Mesendoderm (in vitro differentiated cells): Measurements from ENCODE around the gene RNF123.

Experiments used
- DNase-seq: peaks from one replicate; pipeline ENCODE4 v3.0.0; 2013
- H2AK5ac ChIP-seq: 2 replicates; pipeline ENCODE4 v1.6.1; 2013; ENCODE audit warnings: low read length, inconsistent platforms
- H2BK120ac ChIP-seq: 2 replicates; pipeline ENCODE4 v1.6.1; 2013; ENCODE audit warnings: low read depth, mild to moderate bottlenecking, low read length, moderate library complexity, mixed read lengths
- H2BK15ac ChIP-seq: replicated peaks from 2 replicates; pipeline ENCODE4 v1.6.1; 2013; ENCODE audit warnings: low read depth, mild to moderate bottlenecking, moderate library complexity
- H2BK5ac ChIP-seq: 2 replicates; pipeline ENCODE4 v1.6.1; 2013; ENCODE audit warnings: low read length, inconsistent platforms
- H3K18ac ChIP-seq: 2 replicates; pipeline ENCODE4 v1.6.1; 2013; ENCODE audit warnings: mild to moderate bottlenecking, low read length, mixed read lengths
- H3K23ac ChIP-seq: one replicate; pipeline ENCODE4 v1.6.1; 2013; ENCODE audit warnings: low read length
- H3K27ac ChIP-seq: 2 replicates; pipeline ENCODE4 v1.5.1; 2013; ENCODE audit warnings: low read depth, mild to moderate bottlenecking, inconsistent platforms, low read length, moderate library complexity
- H3K27me3 ChIP-seq: 2 replicates; pipeline ENCODE4 v1.6.1; 2013; ENCODE audit warnings: low read length, control low read depth, mild to moderate bottlenecking, inconsistent platforms; ENCODE audit not compliant: insufficient read depth, poor library complexity
- H3K36me3 ChIP-seq: 2 replicates; pipeline ENCODE4 v1.6.1; 2013; ENCODE audit warnings: low read length, inconsistent platforms; ENCODE audit not compliant: control insufficient read depth, insufficient read depth
- H3K4ac ChIP-seq: one replicate; pipeline ENCODE4 v1.6.1; 2013; ENCODE audit warnings: low read depth, mild to moderate bottlenecking, low read length, moderate library complexity
- H3K4me1 ChIP-seq: 2 replicates; pipeline ENCODE4 v1.6.1; 2013; ENCODE audit warnings: low read depth, low read length, inconsistent platforms; ENCODE audit not compliant: control insufficient read depth
- H3K4me2 ChIP-seq: 2 replicates; pipeline ENCODE4 v1.6.1; 2013; ENCODE audit warnings: low read length
- H3K4me3 ChIP-seq: 2 replicates; pipeline ENCODE4 v1.5.1; 2013; ENCODE audit warnings: mild to moderate bottlenecking, low read length
- H3K56ac ChIP-seq: one replicate; pipeline ENCODE4 v1.6.1; 2013; ENCODE audit warnings: low read length
- H3K79me1 ChIP-seq: 2 replicates; pipeline ENCODE4 v1.6.1; 2013; ENCODE audit warnings: low read length, inconsistent platforms
- H3K79me2 ChIP-seq: 2 replicates; pipeline ENCODE4 v1.6.1; 2013; ENCODE audit warnings: mild to moderate bottlenecking, low read length; ENCODE audit not compliant: control insufficient read depth, insufficient read depth
- H3K9ac ChIP-seq: 2 replicates; pipeline ENCODE4 v1.6.1; 2013; ENCODE audit warnings: low read length, inconsistent platforms
- H4K5ac ChIP-seq: one replicate; pipeline ENCODE4 v1.6.1; 2013; ENCODE audit warnings: low read length
- H4K8ac ChIP-seq: one replicate; pipeline ENCODE4 v1.6.1; 2013; ENCODE audit warnings: low read depth, mild to moderate bottlenecking, control low read depth, low read length, moderate library complexity
- WGBS: extraction: QIAGEN DNeasy Blood & Tissue Kit; methylation state at CpG from one replicate; pipeline ENCODE4 v1.1.7; 2013; ENCODE audit warnings: low lambda C conversion rate, missing lambda C conversion rate; ENCODE audit not compliant: insufficient coverage; ENCODE audit errors: extremely low coverage; 5-methylcytosine and 5-hydroxymethylcytosine counted together

RNF123 gene

DNA sequence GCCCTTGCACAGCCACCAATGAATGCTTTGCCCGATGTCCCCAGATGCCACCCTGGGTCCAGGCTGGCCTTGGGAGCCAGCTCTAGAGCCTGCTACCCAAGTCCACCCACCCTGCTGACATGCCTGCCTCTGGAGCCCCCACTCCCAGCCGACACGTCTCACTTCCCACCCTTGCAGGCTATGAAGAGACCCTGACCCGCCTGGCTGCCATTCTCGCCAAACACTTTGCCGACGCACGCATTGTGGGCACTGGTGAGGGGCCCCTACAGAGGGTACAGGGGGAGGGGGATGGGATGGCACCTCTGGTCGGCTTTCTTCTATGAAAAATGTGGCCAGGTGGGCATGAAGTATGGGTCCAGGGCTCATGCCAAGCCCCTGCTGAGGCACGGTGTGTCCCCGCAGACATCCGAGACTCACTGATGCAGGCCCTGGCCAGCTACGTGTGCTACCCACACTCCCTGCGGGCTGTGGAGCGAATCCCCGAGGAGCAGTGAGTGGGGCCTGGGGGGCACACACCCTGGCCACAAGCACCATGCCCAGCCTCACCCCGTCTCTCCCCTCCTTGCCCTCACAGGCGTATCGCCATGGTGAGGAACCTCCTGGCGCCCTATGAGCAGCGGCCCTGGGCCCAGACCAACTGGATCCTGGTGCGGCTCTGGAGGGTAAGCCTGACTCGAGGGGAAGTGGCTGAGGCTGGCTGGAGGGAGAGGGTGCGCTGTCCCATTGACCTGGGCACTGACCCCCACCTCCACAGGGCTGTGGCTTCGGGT is 24.2 kb downstream of the RNF123 start:
- no peak overlapping the region for H4K8ac ChIP-seq
- no peak overlapping the region for H3K4me2 ChIP-seq
- no peak overlapping the region for H4K5ac ChIP-seq
- no peak overlapping the region for H2AK5ac ChIP-seq
- H3K27me3 ChIP-seq, result no peaks in the 10 kb centered on the region
- H3K4me3 ChIP-seq, result no peak overlapping the region
- H3K9ac ChIP-seq, result no peak overlapping the region
- no peak overlapping the region for H3K18ac ChIP-seq
- no peaks in the 10 kb centered on the region for H3K79me2 ChIP-seq
- H3K23ac ChIP-seq, result no peak overlapping the region
- H3K79me1 ChIP-seq, result no peaks in the 10 kb centered on the region
- no peaks in the 10 kb centered on the region for H3K4me1 ChIP-seq
- H3K36me3 ChIP-seq, result peaks cover 1% of the 10 kb centered on the region
- H3K4ac ChIP-seq, result no peak overlapping the region
- H2BK5ac ChIP-seq, result no peak overlapping the region
- no CpG with 5 or more reads among the region's 25 CpGs for WGBS
- DNase-seq, result no peak
- H3K27ac ChIP-seq, result no peak overlapping the region
- H2BK120ac ChIP-seq, result no peak overlapping the region
- no peak overlapping the region for H3K56ac ChIP-seq
- H2BK15ac ChIP-seq, result no peak overlapping the region

DNA sequence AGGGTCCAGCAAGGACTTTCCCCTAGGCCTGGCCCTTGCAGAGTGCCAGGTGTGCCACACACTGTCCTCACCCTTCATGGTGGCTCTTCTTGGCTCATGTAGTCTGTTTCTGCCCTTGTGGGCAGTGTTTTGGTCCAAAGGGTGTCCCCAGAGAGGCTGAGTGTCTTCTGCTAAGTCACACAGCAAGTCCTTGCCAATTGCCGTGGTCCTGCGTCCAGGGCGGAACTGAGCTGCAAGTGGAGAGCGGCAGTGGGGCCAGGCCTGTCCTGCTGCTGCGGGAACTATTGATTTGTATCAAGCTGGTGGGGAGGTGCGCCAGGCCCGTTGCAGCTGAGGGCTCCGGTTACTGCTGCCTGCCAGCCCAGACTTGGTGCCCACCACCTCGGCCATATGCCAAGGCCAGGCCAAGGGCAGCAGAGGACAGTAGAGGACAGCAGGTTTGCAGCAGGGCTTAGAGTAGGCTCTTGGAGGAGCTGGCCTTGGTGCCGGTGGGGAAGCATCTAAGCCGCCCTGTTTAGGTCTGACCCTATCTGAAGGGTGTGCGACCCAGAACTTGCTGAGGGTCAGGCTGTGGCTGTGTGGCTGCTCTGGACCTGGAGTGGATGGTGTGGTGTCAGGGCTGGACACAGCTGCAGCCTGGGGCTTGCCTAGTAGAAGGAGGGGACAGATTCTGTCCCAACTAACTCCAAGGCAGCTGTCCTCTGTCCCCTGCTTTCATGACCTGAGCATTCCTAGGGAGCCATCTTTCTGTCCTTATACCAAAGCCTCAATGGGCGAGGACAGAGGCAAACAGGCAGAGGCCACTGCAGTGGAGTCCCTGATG is 25.6 kb downstream of the RNF123 start:
- H2AK5ac ChIP-seq, result no peak overlapping the region
- H2BK120ac ChIP-seq, result no peak overlapping the region
- no peak overlapping the region for H4K8ac ChIP-seq
- no peak overlapping the region for H3K9ac ChIP-seq
- no CpG with 5 or more reads among the region's 13 CpGs for WGBS
- H3K36me3 ChIP-seq, result peaks cover 1% of the 10 kb centered on the region
- no peak overlapping the region for H3K56ac ChIP-seq
- no peak overlapping the region for H2BK5ac ChIP-seq
- no peaks in the 10 kb centered on the region for H3K79me2 ChIP-seq
- no peaks in the 10 kb centered on the region for H3K79me1 ChIP-seq
- H3K18ac ChIP-seq, result no peak overlapping the region
- H3K4me3 ChIP-seq, result no peak overlapping the region
- no peak overlapping the region for H3K4ac ChIP-seq
- no peak overlapping the region for H4K5ac ChIP-seq
- no peak for DNase-seq
- H3K27ac ChIP-seq, result no peak overlapping the region
- no peaks in the 10 kb centered on the region for H3K4me1 ChIP-seq
- H3K27me3 ChIP-seq, result no peaks in the 10 kb centered on the region
- no peak overlapping the region for H3K23ac ChIP-seq
- no peak overlapping the region for H2BK15ac ChIP-seq
- H3K4me2 ChIP-seq, result no peak overlapping the region

GRCh38 chr3:49715611-49716121 is 26.3 kb downstream of the RNF123 start:
- no peaks in the 10 kb centered on the region for H3K79me2 ChIP-seq

DNA sequence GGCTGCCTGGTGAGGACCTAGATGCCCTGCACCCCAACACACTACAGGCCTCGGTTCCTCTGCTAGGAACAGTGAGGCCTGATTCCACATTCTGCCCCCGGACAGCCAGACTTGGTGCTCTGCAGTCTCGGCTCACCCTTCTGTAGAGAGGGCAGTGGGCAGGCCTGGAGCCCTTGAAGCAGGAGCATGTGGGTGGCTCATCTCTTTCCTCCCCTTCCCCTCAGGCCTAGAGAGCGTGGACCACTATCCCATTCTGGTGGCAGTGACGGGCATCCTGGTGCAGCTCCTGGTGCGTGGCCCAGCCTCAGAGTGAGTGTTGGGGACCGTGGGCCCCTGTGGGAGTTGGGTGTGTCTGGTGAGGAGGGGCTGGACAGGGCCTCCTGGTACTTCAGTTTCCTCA is 26.8 kb downstream of the RNF123 start:
- no peak overlapping the region for H3K18ac ChIP-seq
- no peak overlapping the region for H3K27ac ChIP-seq
- WGBS, result no CpG with 5 or more reads among the region's 7 CpGs
- H3K36me3 ChIP-seq, result peaks cover 1% of the 10 kb centered on the region
- H2BK15ac ChIP-seq, result no peak overlapping the region
- H4K5ac ChIP-seq, result no peak overlapping the region
- H3K56ac ChIP-seq, result no peak overlapping the region
- DNase-seq, result no peak
- no peak overlapping the region for H4K8ac ChIP-seq
- no peak overlapping the region for H3K4me3 ChIP-seq
- H3K4me2 ChIP-seq, result no peak overlapping the region
- H3K79me2 ChIP-seq, result no peaks in the 10 kb centered on the region
- no peak overlapping the region for H3K4ac ChIP-seq
- H3K79me1 ChIP-seq, result no peaks in the 10 kb centered on the region
- H3K9ac ChIP-seq, result no peak overlapping the region
- H3K23ac ChIP-seq, result no peak overlapping the region
- H3K4me1 ChIP-seq, result no peaks in the 10 kb centered on the region
- H2BK120ac ChIP-seq, result no peak overlapping the region
- no peaks in the 10 kb centered on the region for H3K27me3 ChIP-seq
- no peak overlapping the region for H2AK5ac ChIP-seq
- no peak overlapping the region for H2BK5ac ChIP-seq

More at GRCh38 chr3:49715611-49716121, 26.3 kb downstream of the RNF123 start:
- no peaks in the 10 kb centered on the region for H3K4me1 ChIP-seq
- no peak overlapping the region for H2BK15ac ChIP-seq
- H3K9ac ChIP-seq, result no peak overlapping the region
- peaks cover 1% of the 10 kb centered on the region for H3K36me3 ChIP-seq
- no peak overlapping the region for H2AK5ac ChIP-seq
- H3K18ac ChIP-seq, result no peak overlapping the region
- no peak overlapping the region for H3K4me3 ChIP-seq
- no peak overlapping the region for H2BK120ac ChIP-seq
- no peak overlapping the region for H4K8ac ChIP-seq
- no CpG with 5 or more reads among the region's 13 CpGs for WGBS
- no peak overlapping the region for H3K4me2 ChIP-seq
- no peak overlapping the region for H2BK5ac ChIP-seq
- no peak overlapping the region for H3K27ac ChIP-seq
- H3K79me1 ChIP-seq, result no peaks in the 10 kb centered on the region
- no peak overlapping the region for H3K56ac ChIP-seq
- H3K4ac ChIP-seq, result no peak overlapping the region
- no peak overlapping the region for H4K5ac ChIP-seq
- H3K27me3 ChIP-seq, result no peaks in the 10 kb centered on the region
- H3K23ac ChIP-seq, result no peak overlapping the region
- DNase-seq, result no peak

DNA sequence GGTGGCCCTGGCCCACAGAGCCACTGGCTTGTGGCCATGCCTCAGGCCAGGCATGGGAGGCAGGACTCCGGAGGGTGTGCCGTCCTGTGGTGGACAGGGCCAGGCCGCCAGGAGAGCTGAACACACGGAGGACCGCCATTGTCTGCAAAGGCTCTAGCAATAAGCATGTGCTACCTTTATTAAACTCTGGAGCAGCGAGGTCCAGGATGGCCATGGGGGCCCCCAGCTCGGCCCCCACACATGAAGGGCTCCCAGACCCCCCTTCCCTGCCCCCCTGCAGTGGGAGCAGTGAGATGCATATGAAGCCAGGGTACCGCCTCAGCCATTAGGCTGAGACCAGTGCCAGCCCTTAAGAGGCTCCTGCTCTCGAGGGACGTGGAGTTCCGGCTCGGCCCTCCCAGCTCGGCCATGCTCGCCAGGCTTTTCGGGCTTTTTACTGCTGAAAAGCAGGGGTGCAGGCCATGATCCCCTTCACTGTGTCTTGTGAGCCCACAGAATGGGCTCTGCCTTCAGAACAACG is 27.4 kb downstream of the RNF123 start:
- Histone ChIP-seq H3K4me1 (no peaks in the 10 kb centered on the region), H2BK120ac (no peak overlapping the region), H3K79me1 (no peaks in the 10 kb centered on the region), H4K8ac (no peak overlapping the region), H3K4ac (no peak overlapping the region), H3K27ac (no peak overlapping the region), H2BK15ac (no peak overlapping the region), H3K56ac (no peak overlapping the region), H3K27me3 (no peaks in the 10 kb centered on the region), H2BK5ac (no peak overlapping the region), H3K36me3 (peaks cover 3% of the 10 kb centered on the region), H3K9ac (no peak overlapping the region), H3K4me2 (no peak overlapping the region), H2AK5ac (no peak overlapping the region), H3K79me2 (no peaks in the 10 kb centered on the region), H3K23ac (no peak overlapping the region), H3K18ac (no peak overlapping the region), H4K5ac (no peak overlapping the region), H3K4me3 (no peak overlapping the region)
- DNase-seq, result no peak
- WGBS, result no CpG with 5 or more reads among the region's 16 CpGs
